Measurements from ENCODE around the gene DTNA.
A peak's percentile ranks its signal among the peaks of the same experiment; 100 is the strongest.

GRCh38 chr18:34866739-34867138, 156.6 kb downstream of the DTNA start:
- TF ChIP-seq CTCF (IDR thresholded peaks at IDR 0.05) (peak in 1 of 4 experiments; percentile 43), POLR2A (IDR thresholded peaks at IDR 0.05) (no peak)

All from gastroesophageal sphincter (tissue), 3 donors.